ENCODE measurements around the gene RAET1G.

DNA sequence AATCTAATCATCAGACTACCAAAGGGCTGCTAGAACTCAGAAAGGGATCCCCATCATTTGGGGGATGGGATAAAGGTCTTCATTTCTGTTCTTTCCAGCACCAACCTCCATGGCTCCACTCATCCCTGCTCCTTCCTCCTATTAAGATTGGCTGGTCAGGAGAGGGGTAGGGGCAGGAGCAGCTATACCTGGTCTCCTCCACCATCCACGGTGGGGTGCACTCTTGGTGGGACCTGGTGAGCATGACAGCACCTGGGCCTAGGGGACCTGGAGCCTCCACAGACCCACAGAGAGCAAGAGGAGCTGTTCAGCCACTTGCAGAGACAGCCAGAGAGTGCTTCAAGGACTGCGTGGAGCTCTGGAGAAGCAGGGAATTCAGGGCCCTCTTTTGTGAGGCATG lies 12.7 kb upstream of the RAET1G start:
- TF ChIP-seq, protein P1, sequence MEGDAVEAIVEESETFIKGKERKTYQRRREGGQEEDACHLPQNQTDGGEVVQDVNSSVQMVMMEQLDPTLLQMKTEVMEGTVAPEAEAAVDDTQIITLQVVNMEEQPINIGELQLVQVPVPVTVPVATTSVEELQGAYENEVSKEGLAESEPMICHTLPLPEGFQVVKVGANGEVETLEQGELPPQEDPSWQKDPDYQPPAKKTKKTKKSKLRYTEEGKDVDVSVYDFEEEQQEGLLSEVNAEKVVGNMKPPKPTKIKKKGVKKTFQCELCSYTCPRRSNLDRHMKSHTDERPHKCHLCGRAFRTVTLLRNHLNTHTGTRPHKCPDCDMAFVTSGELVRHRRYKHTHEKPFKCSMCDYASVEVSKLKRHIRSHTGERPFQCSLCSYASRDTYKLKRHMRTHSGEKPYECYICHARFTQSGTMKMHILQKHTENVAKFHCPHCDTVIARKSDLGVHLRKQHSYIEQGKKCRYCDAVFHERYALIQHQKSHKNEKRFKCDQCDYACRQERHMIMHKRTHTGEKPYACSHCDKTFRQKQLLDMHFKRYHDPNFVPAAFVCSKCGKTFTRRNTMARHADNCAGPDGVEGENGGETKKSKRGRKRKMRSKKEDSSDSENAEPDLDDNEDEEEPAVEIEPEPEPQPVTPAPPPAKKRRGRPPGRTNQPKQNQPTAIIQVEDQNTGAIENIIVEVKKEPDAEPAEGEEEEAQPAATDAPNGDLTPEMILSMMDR (IDR thresholded peaks at IDR 0.05; ENCODE audit: low read length): no peak
- TF ChIP-seq EZH2 (optimal IDR thresholded peaks at IDR 0.05; ENCODE audit: low read depth, low read length): no peak
- TF ChIP-seq EZH2phosphoT487 (IDR thresholded peaks at IDR 0.05; ENCODE audit: low read length): no peak

Measured in MM.1S (cell line).